ENCODE measurements around the gene BAIAP2L1.

DNA sequence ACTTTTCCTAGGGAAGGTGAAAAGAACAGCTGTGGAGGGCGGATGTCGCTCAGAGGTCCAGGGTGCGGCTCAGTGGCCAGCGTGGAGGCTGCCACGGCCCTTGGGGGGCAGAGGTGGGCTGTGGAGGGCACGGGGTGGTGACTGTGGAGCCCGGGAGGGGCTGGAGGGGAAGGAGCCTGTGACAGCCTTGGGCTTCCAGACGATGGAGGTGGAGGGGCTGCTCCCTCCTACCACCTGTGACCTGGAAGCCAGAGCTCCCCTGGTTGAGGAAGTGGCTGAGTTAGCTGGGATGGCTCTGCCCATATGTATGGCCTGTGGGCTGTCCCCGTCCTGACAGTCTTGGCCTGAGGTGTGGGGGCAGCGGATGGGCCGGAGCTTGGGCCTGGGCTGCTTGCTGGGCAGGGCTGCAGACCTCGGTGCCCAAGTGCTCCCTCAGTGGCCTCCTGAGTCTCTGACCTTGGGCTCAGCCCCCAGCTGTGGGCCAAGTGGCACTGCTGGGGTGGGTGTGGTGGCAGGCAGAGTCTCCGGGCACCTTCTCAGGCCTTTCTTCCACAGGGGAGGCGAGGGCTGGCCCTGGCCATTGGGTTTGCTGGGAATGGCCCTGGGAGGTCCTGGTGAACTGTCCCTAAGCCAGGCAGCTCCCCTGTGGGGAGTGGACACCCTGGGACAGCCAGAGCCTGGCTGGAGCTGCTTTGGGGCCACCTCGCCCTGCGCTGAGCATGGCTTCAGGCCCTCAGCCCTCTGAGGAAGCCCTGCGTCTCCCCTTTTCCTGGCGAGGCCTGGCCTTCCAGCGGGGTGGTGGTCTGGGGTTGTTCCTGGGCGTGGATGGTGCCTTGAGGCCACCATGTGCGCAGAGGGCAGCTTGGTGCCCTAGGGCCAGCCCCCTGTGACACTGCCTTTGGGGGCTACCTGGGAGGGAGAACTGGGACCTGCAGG lies 115.5 kb downstream of the BAIAP2L1 start:
- TF ChIP-seq, protein P1, sequence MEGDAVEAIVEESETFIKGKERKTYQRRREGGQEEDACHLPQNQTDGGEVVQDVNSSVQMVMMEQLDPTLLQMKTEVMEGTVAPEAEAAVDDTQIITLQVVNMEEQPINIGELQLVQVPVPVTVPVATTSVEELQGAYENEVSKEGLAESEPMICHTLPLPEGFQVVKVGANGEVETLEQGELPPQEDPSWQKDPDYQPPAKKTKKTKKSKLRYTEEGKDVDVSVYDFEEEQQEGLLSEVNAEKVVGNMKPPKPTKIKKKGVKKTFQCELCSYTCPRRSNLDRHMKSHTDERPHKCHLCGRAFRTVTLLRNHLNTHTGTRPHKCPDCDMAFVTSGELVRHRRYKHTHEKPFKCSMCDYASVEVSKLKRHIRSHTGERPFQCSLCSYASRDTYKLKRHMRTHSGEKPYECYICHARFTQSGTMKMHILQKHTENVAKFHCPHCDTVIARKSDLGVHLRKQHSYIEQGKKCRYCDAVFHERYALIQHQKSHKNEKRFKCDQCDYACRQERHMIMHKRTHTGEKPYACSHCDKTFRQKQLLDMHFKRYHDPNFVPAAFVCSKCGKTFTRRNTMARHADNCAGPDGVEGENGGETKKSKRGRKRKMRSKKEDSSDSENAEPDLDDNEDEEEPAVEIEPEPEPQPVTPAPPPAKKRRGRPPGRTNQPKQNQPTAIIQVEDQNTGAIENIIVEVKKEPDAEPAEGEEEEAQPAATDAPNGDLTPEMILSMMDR (IDR thresholded peaks at IDR 0.05; ENCODE audit: extremely low read depth in 1 of 2, insufficient read depth in 1 of 2, low read depth in 1 of 2, low read length in 2 of 2), result no peak
- TF ChIP-seq POLR2A (IDR thresholded peaks at IDR 0.05; ENCODE audit: low read depth, low read length), result no peak
- TF ChIP-seq, protein P2, sequence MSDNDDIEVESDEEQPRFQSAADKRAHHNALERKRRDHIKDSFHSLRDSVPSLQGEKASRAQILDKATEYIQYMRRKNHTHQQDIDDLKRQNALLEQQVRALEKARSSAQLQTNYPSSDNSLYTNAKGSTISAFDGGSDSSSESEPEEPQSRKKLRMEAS (IDR thresholded peaks at IDR 0.05; ENCODE audit: insufficient read depth, insufficient read length), result no peak

Measured in endothelial cell of umbilical vein (primary cell).